Inferior parietal cortex (tissue), 1 donor: ENCODE measurements around the gene JAKMIP1.
A peak's percentile ranks its signal among the peaks of the same experiment; 100 is the strongest.
"Not testable (repeated sequence)": the region's sequence is repeated elsewhere in the genome, so short reads cannot be mapped to it uniquely, and the experiment has no call there.

Source experiments
- DNase-seq: peaks from one replicate; pipeline ENCODE4 v3.0.0-alpha.2; 2016; ENCODE audit errors: extremely low spot score

JAKMIP1 gene

GRCh38 chr4:6229095-6229494 lies 28.7 kb upstream of the JAKMIP1 start:
- DNase-seq: peak; percentile 62

GRCh38 chr4:6228158-6229067 lies 28.1 kb upstream of the JAKMIP1 start:
- DNase-seq: no peak

GRCh38 chr4:6227412-6228157 lies 27.2 kb upstream of the JAKMIP1 start:
- DNase-seq: no peak

- DNase-seq: no peak
These were observed 26.2 kb upstream of the JAKMIP1 start for GRCh38 chr4:6226506-6226905.

GRCh38 chr4:6225469-6225868 lies 25.1 kb upstream of the JAKMIP1 start:
- DNase-seq: no peak

GRCh38 chr4:6224735-6225134 lies 24.4 kb upstream of the JAKMIP1 start:
- no peak for DNase-seq

GRCh38 chr4:6222761-6223292 lies 22.5 kb upstream of the JAKMIP1 start:
- peak; percentile 58 for DNase-seq

GRCh38 chr4:6221851-6222760 lies 21.8 kb upstream of the JAKMIP1 start:
- DNase-seq: peak; percentile 65

- DNase-seq: no peak
These were observed 21.0 kb upstream of the JAKMIP1 start for GRCh38 chr4:6221301-6221850.

GRCh38 chr4:6217716-6218381 lies 17.5 kb upstream of the JAKMIP1 start:
- DNase-seq: no peak

GRCh38 chr4:6216588-6216987 lies 16.2 kb upstream of the JAKMIP1 start:
- DNase-seq: no peak

GRCh38 chr4:6209921-6210320 lies 9.6 kb upstream of the JAKMIP1 start:
- no peak for DNase-seq

GRCh38 chr4:6209291-6209690 lies 8.9 kb upstream of the JAKMIP1 start:
- not testable (repeated sequence) for DNase-seq

GRCh38 chr4:6208416-6208815 lies 8.1 kb upstream of the JAKMIP1 start:
- no peak for DNase-seq

GRCh38 chr4:6207602-6208001 lies 7.3 kb upstream of the JAKMIP1 start:
- no peak for DNase-seq

GRCh38 chr4:6206771-6207290 lies 6.5 kb upstream of the JAKMIP1 start:
- DNase-seq: no peak

- DNase-seq: no peak
These were observed 5.6 kb upstream of the JAKMIP1 start for GRCh38 chr4:6205973-6206372.

GRCh38 chr4:6205567-6205931 lies 5.2 kb upstream of the JAKMIP1 start:
- no peak for DNase-seq

GRCh38 chr4:6204871-6205566 lies 4.7 kb upstream of the JAKMIP1 start:
- no peak for DNase-seq

GRCh38 chr4:6204098-6204497 lies 3.7 kb upstream of the JAKMIP1 start:
- no peak for DNase-seq
